NCI-H2081 (cell line): Measurements from ENCODE around the gene PCARE.

Experiments
- DNase-seq, 2 experiments: peaks; one replicate each; lab custom pipeline; 2025; lab: John Stamatoyannopoulos, UW

PCARE gene

DNA sequence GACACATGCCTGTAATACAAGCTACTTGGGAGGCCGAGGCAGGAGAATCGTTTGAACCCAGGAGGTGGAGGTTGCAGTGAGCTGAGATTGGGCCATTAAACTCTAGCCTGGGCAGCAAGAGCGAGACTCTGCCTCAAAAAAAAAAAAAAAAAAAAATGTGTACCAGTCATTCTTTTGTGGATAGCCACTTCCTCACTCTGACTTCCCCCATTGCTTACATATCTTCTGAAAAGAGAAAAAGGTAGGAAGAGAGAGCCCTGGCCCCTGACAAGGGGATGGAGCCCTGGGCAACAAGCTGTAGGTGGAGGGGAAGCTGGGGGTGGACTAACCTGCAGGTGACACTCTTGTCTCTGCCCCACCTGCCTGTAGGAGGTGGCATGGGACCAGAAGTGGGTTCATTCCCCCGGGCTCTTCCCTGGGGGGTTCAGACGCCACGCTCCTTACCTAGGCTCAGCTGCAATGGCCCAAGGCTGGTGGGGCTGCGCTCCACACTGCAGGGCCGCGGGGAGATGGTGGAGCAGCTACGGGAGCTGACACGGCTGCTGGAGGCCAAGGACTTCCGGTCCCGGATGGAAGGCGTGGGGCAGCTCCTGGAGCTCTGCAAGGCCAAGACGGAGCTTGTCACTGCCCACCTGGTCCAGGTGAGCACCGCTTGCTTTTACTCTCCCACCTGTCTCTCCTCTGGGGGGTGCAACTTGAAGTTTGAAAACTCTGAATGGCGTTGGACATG lies 39.1 kb downstream of the PCARE start:
- DNase-seq, result no peak

DNA sequence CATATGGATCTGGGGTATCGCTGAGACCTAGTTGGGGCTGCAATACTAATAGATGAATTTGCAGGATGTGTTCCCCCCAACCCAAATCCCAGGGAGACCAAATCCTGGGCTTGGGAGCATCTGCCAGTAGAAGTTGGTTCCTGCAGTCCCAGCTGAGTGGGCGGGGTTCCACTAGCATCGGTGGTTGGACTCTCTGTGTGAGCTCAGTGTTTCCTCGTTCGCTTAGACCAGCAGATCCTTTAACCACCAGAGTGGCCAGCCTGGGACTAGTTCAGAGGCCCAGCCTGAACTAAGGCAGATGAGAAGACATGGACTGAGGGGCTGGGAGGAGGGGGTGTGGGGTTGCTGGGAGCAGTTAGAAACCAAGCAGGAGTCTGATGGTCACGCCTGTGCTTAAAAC lies 40.7 kb downstream of the PCARE start:
- DNase-seq, result no peak

- DNase-seq, result no peak
Measured at GRCh38 chr2:29033172-29033571, 41.2 kb downstream of the PCARE start.

DNA sequence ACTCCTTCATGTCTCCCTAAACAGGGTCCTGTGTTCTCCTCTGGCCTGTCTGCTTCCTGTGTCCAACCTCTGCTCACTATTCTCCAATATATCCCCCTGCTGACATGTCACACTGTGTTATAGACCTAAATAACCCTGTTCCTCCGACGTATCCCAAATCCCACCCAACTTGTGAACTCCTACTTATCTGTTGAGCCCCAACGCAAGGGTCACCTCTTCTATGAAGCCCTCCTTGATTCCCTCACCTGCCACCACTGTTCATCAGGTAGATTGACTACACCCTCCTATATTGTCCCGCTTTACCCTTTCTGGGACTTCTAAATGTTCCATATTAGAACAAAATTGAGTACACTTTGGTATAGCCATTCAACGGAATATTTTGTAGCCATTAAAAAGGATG lies 42.1 kb downstream of the PCARE start:
- no peak for DNase-seq

DNA sequence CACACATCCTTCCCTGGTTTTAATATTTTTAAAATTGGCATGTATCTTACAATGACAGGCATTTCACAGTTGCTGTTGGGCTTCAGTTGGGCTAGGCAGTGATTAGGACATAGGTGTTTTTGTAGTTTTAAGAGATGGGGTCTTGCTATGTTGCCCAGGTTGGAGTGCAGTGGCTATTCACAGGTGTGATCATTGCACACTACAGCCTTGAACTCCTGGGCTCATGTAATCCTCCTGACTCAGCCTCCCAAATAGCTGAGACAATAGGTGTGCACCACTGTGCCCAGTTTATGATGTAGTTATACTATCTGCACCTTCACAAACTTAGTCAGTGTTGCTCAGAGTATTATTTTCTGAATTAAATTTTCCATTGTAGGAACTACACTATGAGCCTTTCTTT lies 43.3 kb downstream of the PCARE start:
- no peak for DNase-seq

GRCh38 chr2:29025711-29026110 lies 48.6 kb downstream of the PCARE start:
- DNase-seq, result peak; percentile 76 to 88

DNA sequence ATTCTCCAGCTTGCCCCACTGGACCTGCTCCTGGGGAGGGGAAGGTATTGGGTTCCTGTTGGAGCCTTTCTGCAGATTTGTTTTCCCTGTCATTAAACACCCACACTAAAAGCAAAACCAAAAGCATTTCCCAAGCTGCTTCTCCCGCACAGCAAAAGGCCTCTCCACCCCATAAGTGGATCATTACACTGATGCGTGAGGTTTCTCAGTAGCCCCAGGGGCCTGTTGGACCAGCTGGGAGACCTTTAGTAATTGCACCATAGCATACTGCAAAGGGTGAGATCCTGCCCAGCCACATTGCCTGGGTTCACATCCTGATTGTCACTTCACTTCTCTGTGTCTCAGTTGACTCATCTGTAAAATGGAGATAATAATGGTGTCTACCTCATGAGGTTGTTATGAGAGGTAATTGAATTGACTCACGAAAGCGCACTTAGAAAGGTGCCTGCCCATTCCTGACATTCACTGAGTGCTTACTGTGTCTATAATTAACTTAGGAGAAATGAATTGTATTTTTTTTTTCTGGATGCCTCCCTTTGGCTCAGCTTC lies 49.4 kb downstream of the PCARE start:
- peak; percentile 44 to 89 for DNase-seq

GRCh38 chr2:29023188-29023587 lies 51.1 kb downstream of the PCARE start:
- no peak for DNase-seq

DNA sequence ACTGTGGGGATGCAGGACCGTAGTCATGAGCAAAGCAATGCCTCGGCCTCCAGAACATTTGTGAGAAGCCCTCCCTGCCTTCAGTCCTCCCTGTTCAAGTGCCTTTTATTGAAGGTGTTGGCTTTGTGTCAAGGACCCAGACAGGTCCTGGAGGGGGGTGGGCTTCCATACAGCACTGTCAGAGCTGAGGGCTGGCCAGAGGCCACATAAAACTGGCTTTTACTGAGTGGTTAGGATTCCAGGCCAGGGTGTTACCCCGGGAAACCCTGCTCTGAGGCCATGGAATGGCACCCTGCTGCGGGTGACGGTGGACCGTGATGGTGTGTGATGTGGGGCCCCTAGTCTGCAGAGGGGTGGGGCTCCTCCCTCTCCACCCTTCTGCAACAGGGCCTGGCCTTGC lies 51.6 kb downstream of the PCARE start:
- DNase-seq, result no peak

- DNase-seq, result no peak
Measured at GRCh38 chr2:29021886-29022285, 52.4 kb downstream of the PCARE start.

GRCh38 chr2:29017716-29018435 lies 56.4 kb downstream of the PCARE start:
- DNase-seq, result no peak

GRCh38 chr2:29016504-29016903 lies 57.8 kb downstream of the PCARE start:
- DNase-seq, result no peak

- no peak for DNase-seq
Measured at GRCh38 chr2:29015701-29016470, 58.4 kb downstream of the PCARE start.

DNA sequence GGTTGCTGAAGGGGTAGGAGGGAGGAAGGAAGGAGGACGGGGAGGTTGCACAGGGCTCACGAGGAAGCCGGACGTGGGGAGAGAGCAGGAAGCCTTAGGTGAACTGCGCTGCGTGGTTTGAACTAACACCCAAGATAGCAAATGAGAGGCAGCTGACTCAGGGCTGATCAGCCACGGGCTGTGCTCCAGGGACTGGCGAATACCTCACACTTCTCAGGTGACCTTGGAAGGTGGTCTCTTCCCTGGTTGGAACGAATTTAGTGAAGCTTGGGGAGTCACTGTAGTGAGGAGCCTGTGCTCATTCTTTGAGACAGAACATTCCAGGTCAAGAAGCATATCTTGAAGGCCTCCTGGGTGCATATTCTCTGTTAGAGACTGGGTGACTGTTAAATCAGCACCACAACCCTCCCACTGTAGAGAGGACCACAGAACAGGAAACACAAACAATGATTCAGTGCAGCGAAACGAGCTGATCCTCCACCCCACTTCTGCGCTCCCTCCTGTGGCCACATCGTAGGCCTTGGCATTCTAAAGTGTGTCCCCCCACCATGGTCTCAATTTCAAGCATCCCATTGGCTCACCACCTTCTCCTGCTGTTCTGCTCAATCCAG lies 59.4 kb downstream of the PCARE start:
- peak in 1 of 2 experiments; percentile 5 for DNase-seq

GRCh38 chr2:29014331-29014730 lies 60.0 kb downstream of the PCARE start:
- DNase-seq, result no peak

DNA sequence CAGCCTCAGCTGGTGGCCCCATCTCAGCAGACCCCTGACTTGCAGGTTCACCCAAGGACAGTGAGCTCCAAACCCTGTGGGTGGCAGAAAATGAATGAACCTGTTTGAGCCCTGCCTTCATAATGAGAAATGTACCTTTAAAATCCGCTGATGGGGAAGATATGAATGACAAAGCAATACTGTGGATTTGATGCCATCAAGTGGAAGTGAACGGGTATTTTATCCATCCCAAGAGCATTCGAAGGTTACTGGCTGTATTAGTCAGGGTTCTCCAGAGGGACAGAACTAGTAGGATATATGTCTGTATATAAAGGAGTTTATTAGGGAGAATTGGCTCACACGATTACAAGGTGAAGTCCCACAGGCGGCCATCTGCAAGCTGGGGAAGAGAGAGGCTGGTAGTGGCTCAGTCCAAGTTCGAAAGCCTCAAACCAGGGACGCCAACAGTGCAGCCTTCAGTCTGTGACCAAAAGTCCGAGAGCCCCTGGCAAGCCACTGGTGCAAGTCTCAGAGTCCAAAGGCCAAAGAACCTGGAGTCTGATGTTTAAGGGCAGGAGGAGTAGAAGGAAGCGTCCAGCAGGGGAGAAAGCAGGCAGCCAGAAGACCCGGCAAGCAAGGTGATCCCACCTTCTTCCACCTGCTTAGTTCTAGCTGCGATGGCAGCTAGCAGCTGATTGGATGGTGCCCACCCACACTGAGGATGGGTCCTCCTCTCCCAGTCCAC lies 61.1 kb downstream of the PCARE start:
- DNase-seq, result no peak

- DNase-seq, result no peak
Measured at GRCh38 chr2:29012211-29012681, 62.1 kb downstream of the PCARE start.
